HG03135 (cell line): Measurements from ENCODE around the gene RHBDF1.

Experiments
- ATAC-seq: cut with Tn5 transposase; IDR thresholded peaks from one replicate; pipeline ENCODE4 v1.9.1; 2021; ENCODE audit warnings: mild to moderate bottlenecking, moderate library complexity; ENCODE audit not compliant: unreplicated experiment

Gene RHBDF1

GRCh38 chr16:72561-73548 lies at the start of gene RHBDF1:
Gene RHBDF1, minus strand, starts transcription at chr16:72631. Its CDS starts 7,616 bp downstream, at chr16:65015.
- no peak for ATAC-seq

GRCh38 chr16:120756-121155 lies 48.3 kb upstream of the RHBDF1 start:
- ATAC-seq = no peak

GRCh38 chr16:119835-120491 lies 47.5 kb upstream of the RHBDF1 start:
- ATAC-seq = no peak

- ATAC-seq = no peak
These were observed 46.9 kb upstream of the RHBDF1 start for GRCh38 chr16:119295-119694.

- no peak for ATAC-seq
These were observed 46.4 kb upstream of the RHBDF1 start for GRCh38 chr16:118857-119256.

GRCh38 chr16:117379-118365 lies 45.2 kb upstream of the RHBDF1 start:
- ATAC-seq = no peak

GRCh38 chr16:116015-116414 lies 43.6 kb upstream of the RHBDF1 start:
- no peak for ATAC-seq

GRCh38 chr16:114327-114726 lies 41.9 kb upstream of the RHBDF1 start:
- no peak for ATAC-seq

GRCh38 chr16:112153-112840 lies 39.9 kb upstream of the RHBDF1 start:
- no peak for ATAC-seq

- ATAC-seq = no peak
These were observed 34.3 kb upstream of the RHBDF1 start for GRCh38 chr16:106623-107324.

GRCh38 chr16:105521-105920 lies 33.1 kb upstream of the RHBDF1 start:
- no peak for ATAC-seq

- no peak for ATAC-seq
These were observed 32.5 kb upstream of the RHBDF1 start for GRCh38 chr16:104928-105327.

GRCh38 chr16:104355-104754 lies 31.9 kb upstream of the RHBDF1 start:
- ATAC-seq = no peak

- ATAC-seq = no peak
These were observed 29.8 kb upstream of the RHBDF1 start for GRCh38 chr16:102060-102855.

- no peak for ATAC-seq
These were observed 29.2 kb upstream of the RHBDF1 start for GRCh38 chr16:101586-101985.

GRCh38 chr16:100989-101388 lies 28.6 kb upstream of the RHBDF1 start:
- no peak for ATAC-seq

- no peak for ATAC-seq
These were observed 25.4 kb upstream of the RHBDF1 start for GRCh38 chr16:97822-98221.

GRCh38 chr16:96935-97381 lies 24.5 kb upstream of the RHBDF1 start:
- ATAC-seq = peak; percentile 76

GRCh38 chr16:94918-95265 lies 22.5 kb upstream of the RHBDF1 start:
- no peak for ATAC-seq
